ENCODE data around the gene MARK4.

Gene MARK4

GRCh38 chr19:45342911-45343310 is 91.8 kb downstream of the MARK4 start:
- no peak for DNase-seq

GRCh38 chr19:45344621-45345505 is 93.8 kb downstream of the MARK4 start:
- no peak for DNase-seq

GRCh38 chr19:45345506-45345860 is 94.4 kb downstream of the MARK4 start:
- no peak for DNase-seq

- DNase-seq, result no peak
Observed at GRCh38 chr19:45346449-45346848, 95.4 kb downstream of the MARK4 start.

- DNase-seq, result no peak
Observed at GRCh38 chr19:45347570-45348366, 96.7 kb downstream of the MARK4 start.

GRCh38 chr19:45348367-45349125 is 97.5 kb downstream of the MARK4 start:
- no peak for DNase-seq

GRCh38 chr19:45349126-45349415 is 98.0 kb downstream of the MARK4 start:
- no peak for DNase-seq

GRCh38 chr19:45349430-45349941 is 98.4 kb downstream of the MARK4 start:
- DNase-seq, result no peak

GRCh38 chr19:45350477-45351058 is 99.5 kb downstream of the MARK4 start:
- DNase-seq, result no peak

- no peak for DNase-seq
Observed at GRCh38 chr19:45351401-45351952, 100.4 kb downstream of the MARK4 start.

GRCh38 chr19:45352062-45352461 is 101.0 kb downstream of the MARK4 start:
- DNase-seq, result no peak

- no peak for DNase-seq
Observed at GRCh38 chr19:45352471-45352870, 101.4 kb downstream of the MARK4 start.

GRCh38 chr19:45352914-45353796 is 102.1 kb downstream of the MARK4 start:
- DNase-seq, result no peak

GRCh38 chr19:45354241-45354842 is 103.3 kb downstream of the MARK4 start:
- DNase-seq, result no peak
